Measurements from ENCODE around the gene TSPAN10.

TSPAN10 gene

DNA sequence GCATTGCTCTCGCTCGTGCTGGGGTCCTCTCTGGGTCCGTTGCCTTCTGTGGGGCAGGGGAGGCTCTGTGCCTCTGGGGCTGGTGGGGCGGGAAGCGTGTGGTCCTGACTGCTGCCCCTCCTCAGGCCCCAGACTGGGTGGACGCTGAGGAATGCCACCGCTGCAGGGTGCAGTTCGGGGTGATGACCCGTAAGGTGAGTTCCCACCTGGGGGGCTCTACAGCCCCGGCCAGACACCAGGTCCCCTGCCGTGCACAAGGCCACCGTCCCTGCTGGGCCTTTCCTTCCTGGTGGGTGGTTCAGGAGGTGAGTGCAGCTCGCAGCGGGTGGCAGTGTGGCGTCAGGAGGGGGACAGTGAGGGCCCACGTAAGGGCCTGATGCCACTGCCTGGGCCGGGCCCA is 53.6 kb downstream of the TSPAN10 start:
- DNase-seq = no peak

DNA sequence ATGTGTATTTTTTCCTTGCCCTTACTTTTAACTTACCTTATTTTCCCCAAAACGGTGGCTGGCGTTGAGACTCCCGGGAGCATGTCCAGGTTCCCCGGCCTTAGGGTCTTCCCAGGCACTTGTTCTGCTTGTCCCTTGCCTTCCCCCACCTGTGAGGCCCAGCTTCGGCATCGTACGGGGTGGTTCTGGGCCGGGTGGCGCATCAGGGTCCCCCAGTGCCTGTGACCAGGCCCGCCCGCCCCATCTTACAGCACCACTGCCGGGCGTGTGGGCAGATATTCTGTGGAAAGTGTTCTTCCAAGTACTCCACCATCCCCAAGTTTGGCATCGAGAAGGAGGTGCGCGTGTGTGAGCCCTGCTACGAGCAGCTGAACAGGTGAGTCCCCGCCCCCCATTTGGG is 54.2 kb downstream of the TSPAN10 start:
- no peak for DNase-seq

DNA sequence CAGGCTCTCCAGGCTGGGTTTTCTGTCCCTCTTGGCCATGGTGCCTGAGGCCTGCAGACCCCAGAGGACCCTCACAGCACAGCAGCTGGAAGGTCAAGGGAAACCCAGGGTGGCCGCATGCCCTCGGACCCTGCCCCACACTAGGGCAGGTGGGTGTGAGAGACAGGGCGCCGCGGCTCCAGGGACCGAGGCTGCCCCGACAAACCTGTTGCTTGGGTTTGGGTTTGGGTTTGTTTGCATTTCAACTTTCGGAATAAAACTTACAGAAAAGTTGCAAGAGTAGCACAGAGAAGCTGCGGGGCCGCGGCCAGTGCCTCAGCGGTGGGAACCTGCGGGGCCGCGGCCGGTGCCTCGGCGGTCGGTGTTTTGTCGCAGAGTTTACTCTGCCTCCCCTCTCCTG is 54.6 kb downstream of the TSPAN10 start:
- DNase-seq = no peak

DNA sequence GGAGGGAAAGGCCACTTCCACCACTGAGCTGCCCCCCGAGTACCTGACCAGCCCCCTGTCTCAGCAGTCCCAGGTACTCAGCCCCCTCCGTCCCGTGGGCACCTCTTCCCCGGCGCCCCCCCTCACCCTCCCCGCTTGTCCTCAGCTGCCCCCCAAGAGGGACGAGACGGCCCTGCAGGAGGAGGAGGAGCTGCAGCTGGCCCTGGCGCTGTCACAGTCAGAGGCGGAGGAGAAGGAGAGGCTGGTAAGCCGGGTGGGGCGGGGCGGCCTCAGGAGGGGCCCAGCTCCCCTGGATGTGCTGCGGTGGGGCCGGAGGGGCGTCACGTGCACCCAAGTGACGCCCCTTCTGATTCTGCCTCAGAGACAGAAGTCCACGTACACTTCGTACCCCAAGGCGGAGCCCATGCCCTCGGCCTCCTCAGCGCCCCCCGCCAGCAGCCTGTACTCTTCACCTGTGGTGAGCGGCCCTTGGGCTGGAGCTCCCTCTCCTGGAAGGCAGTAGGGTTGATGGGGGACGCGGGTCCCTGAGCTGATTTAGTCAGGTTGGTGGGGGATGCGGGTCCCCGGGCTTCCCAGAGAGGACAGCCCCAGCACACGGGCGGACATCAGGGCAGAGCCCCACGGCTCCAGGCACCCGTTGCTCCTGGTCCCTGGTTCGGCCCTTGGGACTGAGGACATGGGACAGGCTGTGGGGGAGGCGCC is 56.7 kb downstream of the TSPAN10 start:
- DNase-seq = no peak

DNA sequence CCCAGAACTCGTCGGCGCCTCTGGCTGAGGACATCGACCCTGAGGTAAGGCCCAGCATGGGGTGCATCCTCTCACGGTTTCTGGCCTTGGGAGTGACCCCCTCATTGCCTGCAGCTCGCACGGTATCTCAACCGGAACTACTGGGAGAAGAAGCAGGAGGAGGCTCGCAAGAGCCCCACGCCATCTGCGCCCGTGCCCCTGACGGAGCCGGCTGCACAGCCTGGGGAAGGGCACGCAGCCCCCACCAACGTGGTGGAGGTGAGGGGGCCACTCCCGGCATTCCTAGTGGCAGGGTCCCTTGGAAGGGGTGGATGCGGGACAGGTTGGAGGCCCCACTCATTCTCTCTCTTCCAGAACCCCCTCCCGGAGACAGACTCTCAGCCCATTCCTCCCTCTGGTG is 57.8 kb downstream of the TSPAN10 start:
- no peak for DNase-seq

DNA sequence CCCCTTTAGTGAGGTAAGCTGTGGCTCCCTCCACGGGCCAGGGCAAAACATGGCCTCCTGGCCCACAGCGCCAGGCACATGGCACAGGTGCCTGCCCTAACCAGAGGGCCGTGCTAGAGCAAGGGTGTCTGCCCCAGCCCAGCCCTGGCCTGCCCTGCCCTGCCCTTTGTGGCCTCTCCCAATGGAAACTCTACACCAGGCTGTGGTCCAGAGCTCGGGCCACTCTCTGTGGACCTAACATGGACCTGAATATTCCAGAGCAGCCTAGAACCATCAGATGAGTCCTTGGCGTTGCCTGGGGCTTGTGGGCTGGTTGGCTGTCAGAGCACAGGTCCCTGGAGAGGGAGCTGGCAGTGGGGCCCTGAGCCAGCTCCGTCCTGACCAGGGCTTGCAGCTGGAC is 58.2 kb downstream of the TSPAN10 start:
- no peak for DNase-seq

DNA sequence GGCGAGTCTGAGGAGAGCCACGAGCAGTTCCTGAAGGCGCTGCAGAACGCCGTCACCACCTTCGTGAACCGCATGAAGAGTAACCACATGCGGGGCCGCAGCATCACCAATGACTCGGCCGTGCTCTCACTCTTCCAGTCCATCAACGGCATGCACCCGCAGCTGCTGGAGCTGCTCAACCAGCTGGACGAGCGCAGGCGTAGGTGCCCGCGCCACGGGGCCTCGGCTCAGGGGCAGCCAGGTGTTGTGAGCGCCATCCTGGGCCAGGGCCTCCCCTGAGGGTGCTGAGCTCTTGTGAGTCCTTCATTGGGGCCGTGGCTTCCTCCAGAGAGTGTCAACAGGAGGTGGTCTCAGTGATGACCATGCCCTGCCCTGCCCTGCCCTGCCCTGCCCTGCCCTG is 58.8 kb downstream of the TSPAN10 start:
- no peak for DNase-seq

DNA sequence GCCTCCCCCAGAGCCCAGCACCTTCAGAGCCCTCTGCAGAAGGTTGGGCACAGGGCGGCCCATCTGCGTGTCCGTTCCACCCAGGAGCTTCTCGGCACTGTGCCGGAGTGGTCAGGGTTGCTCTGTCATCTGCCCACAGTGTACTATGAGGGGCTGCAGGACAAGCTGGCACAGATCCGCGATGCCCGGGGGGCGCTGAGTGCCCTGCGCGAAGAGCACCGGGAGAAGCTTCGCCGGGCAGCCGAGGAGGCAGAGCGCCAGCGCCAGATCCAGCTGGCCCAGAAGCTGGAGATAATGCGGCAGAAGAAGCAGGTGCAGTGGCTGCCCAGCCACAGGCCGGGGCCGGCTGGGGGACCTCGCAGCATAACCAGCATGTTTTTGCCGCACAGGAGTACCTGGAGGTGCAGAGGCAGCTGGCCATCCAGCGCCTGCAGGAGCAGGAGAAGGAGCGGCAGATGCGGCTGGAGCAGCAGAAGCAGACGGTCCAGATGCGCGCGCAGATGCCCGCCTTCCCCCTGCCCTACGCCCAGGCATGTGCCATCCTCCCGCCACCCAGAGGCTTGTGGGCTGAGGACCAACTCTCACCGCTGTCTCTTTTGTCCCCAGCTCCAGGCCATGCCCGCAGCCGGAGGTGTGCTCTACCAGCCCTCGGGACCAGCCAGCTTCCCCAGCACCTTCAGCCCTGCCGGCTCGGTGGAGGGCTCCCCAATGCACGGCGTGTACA is 59.4 kb downstream of the TSPAN10 start:
- no peak for DNase-seq

DNA sequence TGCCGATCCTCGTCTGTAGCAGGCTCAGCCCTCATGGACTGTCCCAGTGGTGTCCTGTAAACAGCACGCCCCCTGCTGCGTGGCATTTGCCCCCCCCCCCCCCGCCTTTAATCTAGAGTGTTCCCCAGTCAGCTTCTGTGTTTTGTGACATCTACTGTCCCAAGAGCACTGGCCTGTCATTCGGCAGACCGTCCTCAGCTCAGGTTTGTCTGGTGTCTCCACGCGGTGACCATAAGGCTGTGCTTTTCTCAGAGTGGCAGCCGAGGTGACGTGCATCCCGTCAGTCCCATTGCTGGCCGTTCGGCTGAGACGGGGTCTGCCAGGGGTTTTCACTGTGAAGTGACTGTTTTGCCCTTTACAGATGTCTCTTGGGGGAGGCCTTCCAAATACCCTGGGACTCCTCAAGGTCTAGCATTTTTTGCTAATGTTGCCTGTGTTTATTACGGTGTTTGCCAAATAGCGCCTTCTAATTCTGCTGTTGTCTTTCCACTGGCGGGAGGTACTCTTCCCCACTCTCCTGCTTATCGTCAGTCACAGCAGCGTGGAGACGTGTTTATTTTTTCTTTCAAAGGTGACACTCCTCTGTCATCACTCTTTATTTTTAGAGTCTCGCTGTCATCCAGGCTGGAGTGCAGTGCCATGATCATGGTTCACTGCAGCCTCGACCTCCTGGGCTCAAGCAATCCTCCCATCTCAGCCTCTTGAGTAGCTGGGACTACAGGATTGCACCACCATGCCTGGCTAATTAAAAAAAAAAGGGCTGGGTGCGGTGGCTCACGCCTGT is 60.5 kb downstream of the TSPAN10 start:
- no peak for DNase-seq

Data from T-helper 1 cell (primary cell).